ENCODE data around the gene SPIRE2.
"Not testable (repeated sequence)": the region's sequence is repeated elsewhere in the genome, so short reads cannot be mapped to it uniquely, and the experiment has no call there.

- TF ChIP-seq CTCF (IDR thresholded peaks at IDR 0.05; ENCODE audit: poor library complexity); EZH2 (IDR thresholded peaks at IDR 0.05; ENCODE audit: borderline replicate concordance): not testable (repeated sequence)
Measured at GRCh38 chr16:89818851-89819403, 9.3 kb upstream of the SPIRE2 start.

Data from hepatocyte (in vitro differentiated cells).